DMS153 (cell line): Measurements from ENCODE around the gene SFR1.
"Not testable (repeated sequence)": the region's sequence is repeated elsewhere in the genome, so short reads cannot be mapped to it uniquely, and the experiment has no call there.

Experiments
- DNase-seq: peaks from one replicate; lab custom pipeline; 2025; lab: John Stamatoyannopoulos, UW

The SFR1 gene

GRCh38 chr10:104174136-104174535 lies 52.2 kb downstream of the SFR1 start:
- DNase-seq, result not testable (repeated sequence)
